ES-I3 (cell line): ENCODE results near the gene SUOX.
"Not testable (repeated sequence)": the region's sequence is repeated elsewhere in the genome, so short reads cannot be mapped to it uniquely, and the experiment has no call there.

Experiments
- H3K36me3 ChIP-seq: 2 replicates; pipeline ENCODE4 v1.6.1; 2013; ENCODE audit warnings: mild to moderate bottlenecking, low read length, control low read depth, moderate library complexity; ENCODE audit not compliant: insufficient read depth
- H3K4me1 ChIP-seq: 2 replicates; pipeline ENCODE4 v1.6.1; 2013; ENCODE audit warnings: mild to moderate bottlenecking, control low read depth, low read length; ENCODE audit not compliant: insufficient read depth
- H3K9ac ChIP-seq: 2 replicates; pipeline ENCODE4 v1.6.1; 2013; ENCODE audit warnings: low read depth, mild to moderate bottlenecking, low read length, moderate library complexity
- H3K9me3 ChIP-seq: 2 replicates; pipeline ENCODE4 v1.6.1; 2013; ENCODE audit warnings: mild to moderate bottlenecking, low read length, moderate library complexity; ENCODE audit not compliant: control insufficient read depth, insufficient read depth

Gene SUOX

GRCh38 chr12:55973599-55974307 lies 23.3 kb upstream of the SUOX start, which contains the start of gene RAB5B:
TSS of gene RAB5B (plus strand) at chr12:55974078. CDS start at chr12:55986961, 12,883 bp downstream.
- Histone ChIP-seq H3K36me3 (peaks cover 3% of the 10 kb centered on the region; the same call in 1 of the 2 replicates), H3K9ac (peak within 1 kb of the TSS; percentile 90), H3K4me1 (peaks cover 5% of the 10 kb centered on the region; the same call in 1 of the 2 replicates), H3K9me3 (no peaks in the 10 kb centered on the region)

DNA sequence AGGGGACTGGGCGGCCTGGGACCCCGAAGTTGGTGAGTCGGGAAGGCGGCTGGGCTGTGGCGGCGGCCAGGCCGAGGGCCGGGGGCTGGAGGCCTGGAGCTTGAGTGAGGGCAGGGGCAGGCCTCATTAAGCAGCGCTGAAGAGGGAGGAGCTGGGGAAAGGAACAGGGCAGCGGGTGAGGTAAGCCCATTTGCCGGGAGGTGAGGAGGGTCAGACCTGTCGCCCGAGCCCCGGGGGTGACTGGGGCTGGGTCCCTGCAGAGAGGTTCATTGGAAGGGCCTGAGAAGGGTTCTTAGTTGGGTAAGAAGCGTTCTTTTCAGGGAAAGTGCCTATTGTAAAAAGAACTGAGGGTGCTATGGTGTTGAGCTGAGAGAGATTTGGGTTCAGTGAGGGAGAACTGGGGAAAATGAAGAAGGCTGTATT lies 22.8 kb upstream of the SUOX start:
- peak overlapping the region; percentile 90 for H3K9ac ChIP-seq
- no peaks in the 10 kb centered on the region for H3K9me3 ChIP-seq
- H3K4me1 ChIP-seq, result peaks cover 5% of the 10 kb centered on the region; the same call in 1 of the 2 replicates
- H3K36me3 ChIP-seq, result peaks cover 3% of the 10 kb centered on the region; the same call in 1 of the 2 replicates

DNA sequence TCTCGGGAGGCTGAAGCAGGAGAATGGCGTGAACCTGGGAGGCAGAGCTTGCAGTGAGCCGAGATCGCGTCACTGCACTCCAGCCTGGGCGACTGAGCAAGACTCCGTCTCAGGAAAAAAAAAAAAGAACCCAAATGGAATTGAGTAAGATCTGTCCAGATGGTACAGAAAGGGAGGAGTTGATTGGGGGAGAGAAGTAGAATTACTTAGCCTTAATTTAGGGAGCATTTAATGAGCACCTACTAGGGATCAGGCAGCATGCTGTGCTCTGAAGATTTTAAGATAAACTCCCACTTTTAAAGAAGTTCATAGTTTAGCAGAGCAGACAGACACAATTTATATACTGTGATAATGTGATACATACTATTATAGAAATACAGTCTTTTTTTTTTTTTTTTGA lies 18.7 kb upstream of the SUOX start:
- H3K36me3 ChIP-seq, result peaks cover 3% of the 10 kb centered on the region; the same call in 1 of the 2 replicates
- no peak overlapping the region for H3K9ac ChIP-seq
- H3K9me3 ChIP-seq, result no peaks in the 10 kb centered on the region
- peaks cover 5% of the 10 kb centered on the region; the same call in 1 of the 2 replicates for H3K4me1 ChIP-seq

GRCh38 chr12:55979069-55979468 lies 18.0 kb upstream of the SUOX start:
- peaks cover 3% of the 10 kb centered on the region; the same call in 1 of the 2 replicates for H3K36me3 ChIP-seq
- H3K9ac ChIP-seq, result no peak overlapping the region
- peaks cover 5% of the 10 kb centered on the region; the same call in 1 of the 2 replicates for H3K4me1 ChIP-seq
- no peaks in the 10 kb centered on the region for H3K9me3 ChIP-seq

GRCh38 chr12:55981882-55982281 lies 15.2 kb upstream of the SUOX start:
- H3K36me3 ChIP-seq, H3K4me1 ChIP-seq, H3K9me3 ChIP-seq, H3K9ac ChIP-seq: not testable (repeated sequence)

DNA sequence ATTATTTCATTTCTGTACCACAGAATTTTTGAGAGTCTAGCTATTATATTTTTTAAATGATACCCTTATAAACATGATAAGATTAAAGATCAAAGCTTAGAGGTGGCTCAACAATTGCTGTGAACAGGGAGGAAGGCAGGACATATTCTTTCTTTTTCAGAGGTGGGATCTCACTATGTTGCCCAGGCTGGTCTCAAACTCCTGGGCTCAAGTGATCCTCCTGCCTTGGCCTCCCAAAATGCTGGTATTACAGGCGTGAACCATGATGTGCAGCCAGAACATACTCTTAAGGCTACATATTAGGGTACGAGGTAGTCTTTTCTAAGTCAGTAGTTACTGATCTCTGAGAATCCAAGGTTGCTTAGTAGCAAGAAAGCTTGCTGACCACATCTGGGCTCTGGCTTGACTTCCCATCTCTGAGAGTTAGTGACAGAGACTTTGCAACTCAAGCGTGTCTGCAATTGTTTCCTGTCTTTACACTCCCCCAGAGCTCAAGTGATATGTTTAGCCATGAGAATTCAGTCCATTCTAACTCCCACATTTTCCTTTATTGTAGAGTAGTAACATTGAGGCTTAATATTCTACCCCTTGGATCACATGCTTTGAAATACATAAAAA lies 14.6 kb upstream of the SUOX start:
- Histone ChIP-seq H3K9me3 (no peaks in the 10 kb centered on the region), H3K36me3 (peaks cover 3% of the 10 kb centered on the region; the same call in 1 of the 2 replicates), H3K9ac (no peak overlapping the region), H3K4me1 (no peaks in the 10 kb centered on the region)

GRCh38 chr12:55983232-55983842 lies 13.7 kb upstream of the SUOX start:
- no peaks in the 10 kb centered on the region; the same call in 1 of the 2 replicates for H3K36me3 ChIP-seq
- no peaks in the 10 kb centered on the region for H3K4me1 ChIP-seq
- no peaks in the 10 kb centered on the region for H3K9me3 ChIP-seq
- no peak overlapping the region for H3K9ac ChIP-seq

GRCh38 chr12:55984861-55985260 lies 12.2 kb upstream of the SUOX start:
- peaks cover 3% of the 10 kb centered on the region for H3K36me3 ChIP-seq
- no peaks in the 10 kb centered on the region for H3K9me3 ChIP-seq
- no peaks in the 10 kb centered on the region for H3K4me1 ChIP-seq
- no peak overlapping the region for H3K9ac ChIP-seq

DNA sequence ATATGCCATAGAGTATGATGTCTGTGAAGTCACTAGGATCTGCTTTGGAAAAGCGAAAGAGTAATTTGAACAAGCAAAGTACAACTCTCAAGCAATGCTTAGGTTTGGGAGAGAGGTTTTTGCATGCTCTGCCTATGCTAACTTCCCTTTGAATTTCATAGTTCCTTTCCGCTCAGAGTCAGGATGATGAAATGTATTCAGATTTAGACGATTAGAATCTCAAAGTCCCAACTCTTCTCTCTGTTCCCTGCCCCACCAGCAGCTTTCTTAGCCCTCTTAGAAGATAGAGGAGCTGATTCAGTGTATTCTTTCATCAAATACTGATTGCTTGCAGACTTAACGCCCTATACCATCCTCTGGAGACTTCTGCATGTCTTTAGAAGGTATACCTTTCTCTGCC lies 11.7 kb upstream of the SUOX start:
- H3K9me3 ChIP-seq, result no peaks in the 10 kb centered on the region
- peaks cover 6% of the 10 kb centered on the region for H3K36me3 ChIP-seq
- H3K9ac ChIP-seq, result no peak overlapping the region
- H3K4me1 ChIP-seq, result no peaks in the 10 kb centered on the region

DNA sequence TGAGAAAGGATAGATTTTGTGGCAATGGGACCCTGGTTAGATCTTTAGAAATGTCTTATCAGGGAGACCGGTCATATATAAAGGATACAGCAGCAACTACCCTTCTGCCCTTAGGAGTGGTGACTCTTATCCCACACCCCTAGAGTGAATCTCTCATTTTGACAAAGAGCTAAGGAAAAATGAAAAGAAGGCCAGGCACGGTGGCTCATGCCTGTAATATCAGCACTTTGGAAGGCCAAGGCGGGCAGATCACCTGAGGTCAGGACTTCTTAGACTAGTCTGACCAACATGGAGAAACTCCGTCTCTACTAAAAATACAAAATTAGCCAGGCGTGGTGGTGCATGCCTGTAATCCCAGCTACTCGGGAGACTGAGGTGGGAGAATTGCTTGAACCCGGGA lies 11.1 kb upstream of the SUOX start:
- peaks cover 12% of the 10 kb centered on the region for H3K36me3 ChIP-seq
- H3K9me3 ChIP-seq, H3K9ac ChIP-seq, H3K4me1 ChIP-seq: not testable (repeated sequence)

DNA sequence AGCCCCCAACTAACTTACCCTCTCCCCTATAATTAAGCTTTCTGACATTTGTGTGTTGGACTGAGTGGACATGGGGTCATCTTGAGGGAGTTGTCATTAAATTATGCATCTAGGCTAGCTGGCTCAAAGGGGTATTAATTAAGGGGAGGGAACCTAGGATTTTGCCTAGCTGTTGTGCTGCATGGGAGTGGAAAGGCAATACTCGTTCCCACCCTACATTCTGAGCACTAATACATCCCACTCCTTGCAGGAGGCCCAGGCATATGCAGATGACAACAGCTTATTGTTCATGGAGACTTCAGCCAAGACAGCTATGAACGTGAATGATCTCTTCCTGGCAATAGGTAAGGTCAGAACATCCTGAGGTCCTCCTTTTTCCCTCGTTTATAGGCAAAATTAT lies 6.0 kb upstream of the SUOX start:
- no peak overlapping the region for H3K9ac ChIP-seq
- H3K9me3 ChIP-seq, result no peaks in the 10 kb centered on the region
- no peaks in the 10 kb centered on the region for H3K4me1 ChIP-seq
- peaks cover 27% of the 10 kb centered on the region for H3K36me3 ChIP-seq

GRCh38 chr12:55993230-55993853 lies 3.7 kb upstream of the SUOX start:
- Histone ChIP-seq H3K4me1 (peaks cover 3% of the 10 kb centered on the region; the same call in 1 of the 2 replicates), H3K36me3 (peaks cover 27% of the 10 kb centered on the region), H3K9ac (no peak overlapping the region), H3K9me3 (no peaks in the 10 kb centered on the region)

DNA sequence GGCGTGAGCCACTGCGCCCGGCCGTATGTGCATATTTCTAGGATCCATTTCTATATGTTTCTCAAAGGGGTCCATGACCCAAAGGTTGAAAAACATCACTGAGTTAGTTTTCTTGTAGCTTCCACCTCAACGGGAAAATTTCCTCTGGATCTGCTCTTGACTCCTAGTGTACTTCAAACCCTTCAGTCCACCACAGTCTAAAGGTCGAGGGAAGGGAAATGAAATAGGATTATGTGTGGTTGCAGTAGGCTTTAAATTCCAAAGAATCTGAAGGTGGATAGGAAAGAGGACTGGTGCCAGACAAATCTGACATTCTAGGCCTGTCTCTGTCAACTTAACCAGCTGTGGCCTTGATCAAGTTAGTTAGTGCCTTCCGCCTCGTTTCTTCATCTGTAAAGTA lies 1.7 kb upstream of the SUOX start:
- peaks cover 3% of the 10 kb centered on the region; the same call in 1 of the 2 replicates for H3K4me1 ChIP-seq
- H3K9me3 ChIP-seq, result no peaks in the 10 kb centered on the region
- no peak overlapping the region for H3K9ac ChIP-seq
- H3K36me3 ChIP-seq, result peaks cover 21% of the 10 kb centered on the region

DNA sequence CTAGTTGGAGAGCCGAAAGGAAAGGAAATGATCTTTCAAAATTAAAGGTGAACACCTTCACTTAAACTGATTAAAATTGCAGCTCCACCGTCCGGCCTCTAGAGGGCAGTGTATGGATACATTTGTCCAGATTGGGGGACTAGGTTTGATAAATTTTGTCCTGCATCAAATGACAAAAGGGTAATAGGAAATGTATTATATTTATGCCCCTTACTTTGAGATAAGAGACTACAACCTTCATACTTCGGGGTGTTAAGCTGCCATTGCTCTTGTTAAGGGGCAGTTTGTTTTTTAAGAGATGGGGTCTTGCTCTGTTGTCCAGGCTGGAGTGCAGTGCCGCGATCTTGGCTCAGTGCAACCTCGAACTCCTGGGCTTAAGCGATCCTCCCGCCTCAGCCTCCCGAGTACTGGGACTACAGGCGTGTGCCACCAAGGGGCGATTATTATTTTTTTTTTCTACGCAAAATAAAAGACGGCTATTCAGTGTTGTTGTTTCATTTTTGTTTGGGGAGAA lies 818 bp upstream of the SUOX start:
- peaks cover 12% of the 10 kb centered on the region for H3K36me3 ChIP-seq
- no peaks in the 10 kb centered on the region for H3K9me3 ChIP-seq
- H3K4me1 ChIP-seq, result peaks cover 3% of the 10 kb centered on the region; the same call in 1 of the 2 replicates
- H3K9ac ChIP-seq, result peak overlapping the region; percentile 49; the same call in 1 of the 2 replicates
